NCI-H146 (cell line): ENCODE results near the gene CDC42SE2.
"Not testable (repeated sequence)": the region's sequence is repeated elsewhere in the genome, so short reads cannot be mapped to it uniquely, and the experiment has no call there.

ENCODE experiments used
- DNase-seq: peaks from one replicate; lab custom pipeline; 2025; lab: John Stamatoyannopoulos, UW

CDC42SE2 gene

DNA sequence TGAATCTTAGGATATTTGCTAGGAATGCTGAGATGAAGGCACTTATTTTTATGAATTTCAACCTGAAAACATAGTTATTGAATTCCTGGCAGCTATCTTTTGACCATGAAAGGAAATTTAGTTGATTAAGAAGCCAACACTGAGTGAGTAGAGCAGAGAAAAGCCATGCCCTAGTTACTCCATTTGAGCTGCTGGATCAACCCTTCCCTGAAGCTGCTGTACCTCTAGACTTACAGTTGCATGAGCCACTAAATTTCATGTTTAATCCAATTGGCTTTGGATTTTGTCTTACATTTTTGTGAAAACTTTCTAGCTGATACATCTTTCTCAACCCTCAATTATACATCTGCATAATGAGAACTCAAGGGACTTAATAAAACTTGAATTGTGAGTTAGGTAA lies 54.6 kb downstream of the CDC42SE2 start:
- DNase-seq: no peak

DNA sequence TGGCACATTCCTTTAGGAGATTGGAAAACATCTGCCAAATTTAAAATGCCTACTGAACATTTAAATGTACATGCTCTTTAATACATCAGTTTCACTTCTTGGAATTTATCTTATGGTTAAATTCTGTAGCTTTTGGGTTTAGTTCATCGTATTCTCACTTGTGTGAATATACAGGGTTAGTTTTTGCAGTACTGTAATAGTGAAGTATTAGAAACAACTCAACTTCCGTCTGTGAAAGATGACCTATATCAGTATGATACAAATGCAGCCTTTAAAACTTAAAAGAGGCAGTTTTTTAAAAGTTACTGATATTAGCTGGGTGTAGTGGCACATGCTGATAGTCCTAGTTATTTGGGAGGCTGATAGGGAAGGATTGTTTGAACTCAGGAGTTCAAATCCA lies 57.2 kb downstream of the CDC42SE2 start:
- DNase-seq: no peak

DNA sequence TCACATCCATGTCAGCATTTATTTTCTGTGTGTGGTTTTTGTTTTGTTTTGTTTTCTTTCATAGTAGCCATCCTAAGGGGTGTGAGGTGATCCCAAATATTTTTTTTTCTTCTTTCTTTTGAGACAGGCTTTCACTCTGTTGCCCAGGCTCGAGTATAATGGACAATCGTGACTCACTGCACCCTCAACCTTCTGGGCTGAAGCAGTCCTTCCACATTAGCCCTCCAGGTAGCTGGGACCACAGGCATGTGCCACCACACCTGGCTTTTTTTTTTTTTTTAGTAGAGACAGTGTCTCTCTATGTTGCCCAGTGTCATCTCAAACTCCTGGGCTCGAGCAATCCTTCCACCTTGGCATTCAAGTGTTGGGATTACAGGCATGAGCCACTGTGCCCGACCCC lies 59.1 kb downstream of the CDC42SE2 start:
- no peak for DNase-seq

DNA sequence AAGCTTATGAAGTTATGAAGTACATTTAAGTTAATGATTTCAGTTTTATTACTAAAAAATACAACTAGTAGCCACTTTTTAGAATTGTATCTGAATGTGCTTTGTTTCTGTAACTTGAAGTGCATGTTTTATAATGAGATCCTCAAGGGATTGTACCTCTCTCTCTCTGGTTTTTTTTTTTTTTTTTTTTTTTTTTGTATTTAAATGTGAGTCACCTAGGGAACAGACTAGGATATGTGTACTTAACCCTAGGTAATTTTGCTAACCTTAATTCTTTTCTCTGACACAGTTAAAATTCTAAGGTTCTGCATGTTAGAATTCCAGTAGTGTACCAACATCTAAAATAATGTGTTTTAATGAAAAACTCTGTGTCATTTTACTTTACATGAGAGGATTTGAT lies 59.5 kb downstream of the CDC42SE2 start:
- no peak for DNase-seq

DNA sequence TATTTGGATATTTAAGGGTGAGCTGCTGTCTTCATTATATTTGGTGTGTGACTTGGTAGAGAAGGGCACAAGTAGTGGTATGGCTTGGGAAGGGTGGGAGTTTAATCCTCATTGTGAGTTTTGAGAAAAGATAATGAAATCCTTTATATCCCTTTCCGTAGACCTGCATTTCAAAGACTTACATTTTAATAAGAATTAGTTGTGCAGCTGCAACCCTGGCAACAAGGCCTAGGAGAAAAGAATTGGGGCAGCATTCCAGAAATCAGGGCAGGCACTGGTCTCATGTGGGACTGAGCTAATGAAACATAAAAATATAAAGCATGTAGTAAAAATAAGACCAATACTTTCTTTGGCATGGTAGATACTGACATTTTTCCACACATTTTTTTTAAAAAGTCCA lies 60.5 kb downstream of the CDC42SE2 start:
- no peak for DNase-seq

DNA sequence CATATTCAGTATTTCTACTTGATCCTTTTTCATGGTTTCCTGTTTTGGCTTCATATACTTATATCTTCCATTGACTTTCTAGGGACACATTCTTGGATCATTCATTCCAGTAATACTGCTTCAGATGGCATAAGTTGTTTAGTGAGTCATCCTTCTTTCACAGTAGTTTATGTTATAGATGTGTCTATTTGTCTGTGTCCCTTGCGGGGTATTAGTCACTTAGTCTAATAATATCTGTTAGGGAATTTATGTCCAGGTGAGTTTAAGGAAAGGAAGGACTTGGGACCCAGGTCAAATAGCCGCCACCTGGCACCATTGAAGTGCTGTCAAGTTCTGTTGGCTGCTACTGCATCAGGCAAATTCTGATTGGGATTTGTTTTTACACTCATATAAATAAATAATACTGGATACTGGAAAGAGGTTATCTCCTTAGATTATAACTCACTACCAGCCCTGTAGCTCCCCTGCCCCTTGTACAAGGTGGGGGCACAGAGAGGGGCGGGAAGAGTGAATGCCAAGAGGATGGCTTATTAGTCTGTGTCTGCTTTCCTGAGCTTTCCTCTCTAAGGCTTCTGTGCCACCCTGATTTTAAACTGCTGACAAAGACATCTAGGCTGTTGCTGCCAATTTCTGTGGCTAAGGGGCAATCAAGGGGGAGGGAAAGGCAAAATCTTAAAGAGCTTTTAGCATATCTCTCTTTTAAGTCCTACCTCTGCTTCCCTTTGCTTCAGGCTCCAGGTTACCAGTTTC lies 64.9 kb downstream of the CDC42SE2 start:
- DNase-seq: no peak

DNA sequence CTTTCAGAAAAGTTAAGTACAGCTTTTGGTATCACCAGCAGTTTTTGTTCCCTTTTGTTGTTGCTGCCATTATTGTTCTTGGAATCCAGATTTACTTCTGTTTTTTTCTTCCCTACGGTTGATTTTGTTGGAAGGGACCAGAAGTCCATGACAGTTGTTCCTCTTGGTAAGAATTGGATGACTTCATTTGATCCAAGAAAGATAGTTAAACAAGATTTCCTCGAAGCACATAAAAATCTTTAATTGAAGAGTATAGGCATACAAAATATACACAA lies 65.4 kb downstream of the CDC42SE2 start:
- DNase-seq: no peak

DNA sequence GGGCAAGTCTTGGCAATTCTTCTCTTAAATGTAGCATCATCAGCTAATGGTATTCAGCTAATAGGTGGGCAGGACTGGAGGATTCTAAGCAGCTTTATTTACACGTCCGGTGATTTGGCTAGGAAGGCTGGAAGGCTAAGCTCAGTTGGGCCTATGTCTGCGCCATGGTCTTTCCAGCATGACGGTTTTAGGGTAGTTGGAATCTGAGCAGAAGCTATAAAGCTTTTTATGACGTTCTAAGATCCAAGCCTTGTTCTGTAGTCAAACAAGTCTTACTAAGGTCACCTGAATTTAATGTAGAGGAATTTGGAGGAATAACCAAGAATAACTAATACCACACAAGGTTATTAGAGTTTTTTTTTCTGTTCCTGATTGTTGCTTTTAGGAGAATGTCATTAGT lies 66.2 kb downstream of the CDC42SE2 start:
- no peak for DNase-seq

DNA sequence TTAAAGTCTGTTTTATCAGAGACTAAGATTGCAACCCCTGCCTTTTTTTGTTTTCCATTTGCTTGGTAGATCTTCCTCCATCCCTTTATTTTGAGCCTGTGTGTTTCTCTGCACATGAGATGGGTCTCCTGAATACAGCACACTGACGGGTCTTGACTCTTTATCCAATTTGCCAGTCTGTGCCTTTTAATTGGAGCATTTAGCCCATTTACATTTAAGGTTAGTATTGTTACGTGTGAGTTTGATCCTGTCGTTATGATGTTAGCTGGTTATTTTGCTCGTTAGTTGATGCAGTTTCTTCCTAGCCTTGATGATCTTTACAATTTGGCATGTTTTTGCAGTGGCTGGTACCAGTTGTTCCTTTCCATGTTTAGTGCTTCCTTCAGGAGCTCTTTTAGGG lies 71.9 kb downstream of the CDC42SE2 start:
- DNase-seq: not testable (repeated sequence)

DNA sequence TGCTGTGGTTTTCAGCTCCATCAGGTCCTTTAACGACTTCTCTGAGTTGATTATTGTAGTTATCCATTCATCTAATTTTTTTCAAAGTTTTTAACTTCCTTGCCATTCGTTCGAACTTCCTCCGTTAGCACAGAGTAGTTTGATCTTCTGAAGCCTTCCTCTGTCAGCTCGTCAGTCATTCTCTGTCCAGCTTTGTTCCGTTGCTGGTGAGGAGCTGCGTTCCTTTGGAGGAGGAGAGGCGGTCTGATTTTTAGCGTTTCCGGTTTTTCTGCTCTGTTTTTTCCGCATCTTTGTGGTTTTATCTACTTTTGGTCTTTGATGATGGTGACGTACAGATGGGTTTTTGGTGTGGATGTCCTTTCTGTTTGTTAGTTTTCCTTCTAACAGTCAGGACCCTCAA lies 72.9 kb downstream of the CDC42SE2 start:
- not testable (repeated sequence) for DNase-seq

DNA sequence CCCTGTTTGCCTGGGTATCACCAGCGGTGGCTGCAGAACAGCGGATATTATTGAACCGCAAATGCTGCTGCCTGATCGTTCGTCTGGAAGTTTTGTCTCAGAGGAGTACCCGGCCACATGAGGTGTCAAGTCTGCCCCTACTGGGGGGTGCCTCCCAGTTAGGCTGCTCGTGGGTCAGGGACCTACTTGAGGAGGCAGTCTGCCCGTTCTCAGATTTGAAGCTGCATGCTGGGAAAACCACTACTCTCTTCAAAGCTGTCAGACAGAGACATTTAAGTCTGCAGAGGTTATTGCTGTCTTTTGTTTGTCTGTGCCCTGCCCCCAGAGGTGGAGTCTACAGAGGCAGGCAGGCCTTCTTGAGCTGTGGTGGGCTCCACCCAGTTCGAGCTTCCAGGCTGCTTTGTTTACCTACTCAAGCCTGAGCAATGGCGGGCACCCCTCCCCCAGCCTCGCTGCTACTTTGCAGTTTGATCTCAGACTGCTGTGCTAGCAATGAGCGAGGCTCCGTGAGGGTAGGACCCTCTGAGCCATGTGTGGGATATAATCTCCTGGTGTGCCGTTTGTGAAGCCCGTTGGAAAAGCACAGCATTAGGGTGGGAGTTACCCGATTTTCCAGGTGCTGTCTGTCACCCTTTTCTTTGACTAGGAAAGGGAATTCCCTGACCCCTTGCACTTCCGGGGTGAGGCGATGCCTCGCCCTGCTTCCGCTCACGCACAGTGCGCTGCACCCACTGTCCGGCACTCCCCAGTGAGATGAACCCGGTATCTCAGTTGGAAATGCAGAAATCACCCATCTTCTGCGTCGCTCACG lies 73.6 kb downstream of the CDC42SE2 start:
- not testable (repeated sequence) for DNase-seq

DNA sequence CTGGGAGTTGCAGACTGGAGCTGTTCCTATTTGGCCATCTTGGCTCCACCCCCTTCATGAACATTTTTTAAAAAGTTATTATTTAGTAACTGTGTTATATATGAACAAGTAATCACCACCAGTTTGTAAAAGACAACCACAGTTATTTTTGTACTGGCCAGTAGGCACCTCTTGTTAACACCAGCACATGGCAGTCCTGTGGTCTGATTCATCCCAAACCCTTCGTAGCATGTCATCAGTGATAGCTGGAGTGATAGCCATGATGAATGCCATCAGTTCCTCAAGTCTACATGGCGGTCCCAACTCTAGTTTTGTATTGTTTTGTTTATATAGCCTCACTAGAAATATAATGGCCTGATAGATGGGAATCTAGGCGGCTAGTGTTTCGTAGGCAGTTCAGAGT lies 74.2 kb downstream of the CDC42SE2 start:
- DNase-seq: no peak

DNA sequence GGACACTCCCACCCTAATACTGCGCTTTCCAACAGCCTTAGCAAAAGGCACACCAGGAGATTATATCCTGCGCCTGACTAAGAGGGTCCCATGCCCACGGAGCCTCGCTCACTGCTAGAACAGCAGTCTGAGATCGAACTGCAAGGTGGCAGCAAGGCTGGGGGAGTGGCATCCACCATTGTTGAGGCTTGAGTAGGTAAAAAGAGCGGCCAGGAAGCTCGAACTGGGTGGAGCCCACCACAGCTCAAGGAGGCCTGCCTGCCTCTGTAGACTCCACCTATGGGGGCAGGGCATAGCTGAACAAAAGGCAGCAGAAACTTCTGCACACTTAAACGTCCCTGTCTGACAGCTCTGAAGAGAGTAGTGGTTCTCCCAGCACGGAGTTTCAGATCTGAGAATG lies 80.4 kb downstream of the CDC42SE2 start:
- not testable (repeated sequence) for DNase-seq

DNA sequence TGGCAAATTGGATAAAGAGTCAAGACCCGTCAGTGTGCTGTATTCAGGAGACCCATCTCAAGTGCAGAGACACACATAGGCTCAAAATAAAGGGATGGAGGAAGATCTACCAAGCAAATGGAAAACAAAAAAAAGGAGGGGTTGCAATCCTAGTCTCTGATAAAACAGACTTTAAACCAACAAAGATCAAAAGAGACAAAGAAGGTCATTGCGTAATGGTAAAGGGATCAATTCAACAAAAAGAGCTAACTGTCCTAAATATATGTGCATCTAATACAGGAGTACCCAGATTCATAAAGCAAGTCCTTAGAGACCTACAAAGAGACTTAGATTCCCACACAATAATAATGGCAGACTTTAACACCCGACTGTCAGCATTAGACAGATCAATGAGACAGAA lies 82.4 kb downstream of the CDC42SE2 start:
- not testable (repeated sequence) for DNase-seq

DNA sequence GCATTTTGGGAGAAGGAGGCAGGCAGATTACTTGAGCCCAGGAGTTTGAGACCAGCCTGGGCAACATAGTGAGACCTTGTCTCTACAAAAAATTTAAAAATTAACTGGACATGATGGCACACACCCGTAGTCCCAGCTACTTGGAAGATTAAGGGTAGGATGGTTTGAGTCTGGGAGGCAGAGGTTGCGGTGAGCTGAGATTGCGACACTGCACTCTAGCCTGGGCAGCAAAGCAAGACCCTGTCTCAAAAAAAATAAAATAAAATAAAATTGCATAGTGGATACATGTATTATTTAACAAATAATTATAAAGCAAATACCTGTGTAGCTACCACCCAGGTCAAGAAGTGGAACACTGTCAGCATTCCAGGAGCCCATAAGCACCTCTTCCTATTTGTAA lies 90.1 kb downstream of the CDC42SE2 start:
- DNase-seq: no peak

DNA sequence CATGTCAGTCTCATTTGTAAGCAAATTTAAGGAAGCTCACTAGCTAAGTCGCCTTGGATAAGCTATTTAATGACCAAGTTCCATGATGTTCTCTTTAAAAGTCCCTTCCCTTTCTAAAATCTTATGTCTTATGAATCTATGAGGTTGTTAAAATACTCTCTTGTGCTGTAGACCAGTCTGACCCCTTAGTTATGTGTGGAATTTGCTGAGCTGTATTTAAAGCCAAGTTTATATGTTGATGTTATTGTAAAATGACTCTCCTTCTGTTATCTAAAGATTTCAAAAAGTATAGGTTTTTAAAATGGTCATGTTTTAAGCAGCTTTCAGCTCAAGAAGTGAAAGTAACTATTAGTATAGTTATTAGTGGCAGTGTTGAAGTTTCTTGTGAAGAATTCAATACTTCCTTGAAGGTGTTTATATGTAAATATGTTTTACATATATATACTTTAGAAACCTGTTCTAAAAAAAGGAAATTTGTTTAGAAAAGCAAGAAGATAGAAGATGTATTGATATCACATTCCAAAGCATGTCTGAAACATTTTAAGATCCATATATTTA lies 92.2 kb downstream of the CDC42SE2 start:
- no peak for DNase-seq

DNA sequence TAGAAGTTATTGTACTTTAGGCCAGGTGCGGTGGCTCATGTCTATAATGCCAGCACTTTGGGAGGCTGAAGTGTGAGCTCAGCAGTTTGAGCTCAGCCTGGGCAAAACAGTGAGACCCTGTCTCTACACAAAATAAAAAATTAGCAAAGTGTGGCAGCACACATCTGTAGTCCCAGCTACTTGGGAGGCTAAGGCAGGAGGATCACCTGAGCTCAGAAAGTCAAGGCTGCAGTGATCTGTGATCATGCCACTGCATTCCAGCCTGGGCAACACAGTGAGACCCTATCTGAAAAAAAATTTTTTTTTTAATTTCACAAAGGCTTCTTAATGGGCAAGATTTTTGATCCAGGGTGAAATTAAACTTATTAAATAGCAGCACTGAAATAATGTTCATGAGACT lies 92.8 kb downstream of the CDC42SE2 start:
- no peak for DNase-seq

DNA sequence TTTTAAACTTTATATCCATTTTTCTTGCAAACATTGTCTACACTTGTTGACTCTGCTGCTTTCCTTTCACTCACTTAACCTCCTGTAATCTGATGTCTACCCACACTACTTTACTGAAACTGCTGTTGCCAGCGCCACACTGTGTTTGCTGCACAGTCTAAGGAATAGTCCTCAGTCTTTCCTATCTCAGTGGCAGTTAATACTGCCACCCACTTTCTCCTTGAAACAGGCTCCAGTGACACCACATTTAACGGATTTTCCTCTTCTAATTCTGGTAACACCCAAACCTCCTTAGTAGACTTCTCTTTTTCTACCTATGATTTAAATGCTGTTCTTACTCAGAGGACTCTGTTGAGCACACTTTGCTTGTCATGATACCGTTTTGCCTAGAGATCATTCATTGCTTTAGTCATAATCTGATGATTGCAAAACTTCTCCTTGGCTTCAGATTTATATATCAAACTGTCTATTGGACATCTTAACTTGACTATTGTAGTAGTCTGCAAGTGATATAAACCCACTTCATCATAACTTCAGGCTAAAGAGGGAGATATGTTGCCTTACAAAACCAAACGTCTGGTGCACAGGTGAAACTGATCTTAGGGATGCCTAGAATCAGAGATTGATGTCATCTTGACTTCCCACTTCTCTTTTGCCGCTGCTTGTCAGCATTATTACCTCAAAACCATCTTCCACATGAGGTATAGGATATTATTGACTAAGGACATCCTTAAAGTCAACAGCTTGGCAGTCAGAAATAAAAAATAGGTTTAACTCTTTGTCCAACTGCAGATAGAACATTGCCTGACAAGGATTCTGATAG lies 94.1 kb downstream of the CDC42SE2 start:
- no peak for DNase-seq

DNA sequence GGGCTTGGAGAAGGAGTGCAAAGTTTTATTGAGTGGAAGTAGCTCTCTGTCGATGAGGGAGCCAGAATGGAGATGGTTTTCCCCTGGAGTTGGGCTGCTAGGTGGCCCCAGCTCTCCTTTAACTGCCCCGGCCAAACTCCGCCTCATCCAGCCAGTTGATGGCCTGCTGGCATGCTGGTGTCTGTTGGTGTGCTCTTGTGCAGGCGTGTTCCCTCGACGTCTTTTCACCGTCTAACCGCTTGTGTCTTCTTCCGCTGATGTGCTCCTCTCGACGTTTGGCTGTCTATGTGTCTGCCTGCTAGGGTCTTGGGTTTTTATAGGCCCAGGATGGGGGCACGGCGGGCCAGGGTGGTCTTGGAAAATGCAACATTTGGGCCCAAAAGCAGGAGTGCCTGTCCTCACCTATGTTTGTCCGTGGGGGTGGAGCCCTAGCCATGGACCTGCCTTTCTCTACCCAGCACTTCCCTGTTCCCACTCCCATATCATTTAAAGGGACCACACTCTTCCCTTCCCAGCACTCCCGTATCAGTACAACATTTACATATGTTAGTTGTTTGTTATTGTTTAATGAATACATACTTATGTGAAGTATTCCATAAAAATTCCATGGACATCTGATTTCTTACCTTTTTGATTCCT lies 97.9 kb downstream of the CDC42SE2 start:
- no peak for DNase-seq

DNA sequence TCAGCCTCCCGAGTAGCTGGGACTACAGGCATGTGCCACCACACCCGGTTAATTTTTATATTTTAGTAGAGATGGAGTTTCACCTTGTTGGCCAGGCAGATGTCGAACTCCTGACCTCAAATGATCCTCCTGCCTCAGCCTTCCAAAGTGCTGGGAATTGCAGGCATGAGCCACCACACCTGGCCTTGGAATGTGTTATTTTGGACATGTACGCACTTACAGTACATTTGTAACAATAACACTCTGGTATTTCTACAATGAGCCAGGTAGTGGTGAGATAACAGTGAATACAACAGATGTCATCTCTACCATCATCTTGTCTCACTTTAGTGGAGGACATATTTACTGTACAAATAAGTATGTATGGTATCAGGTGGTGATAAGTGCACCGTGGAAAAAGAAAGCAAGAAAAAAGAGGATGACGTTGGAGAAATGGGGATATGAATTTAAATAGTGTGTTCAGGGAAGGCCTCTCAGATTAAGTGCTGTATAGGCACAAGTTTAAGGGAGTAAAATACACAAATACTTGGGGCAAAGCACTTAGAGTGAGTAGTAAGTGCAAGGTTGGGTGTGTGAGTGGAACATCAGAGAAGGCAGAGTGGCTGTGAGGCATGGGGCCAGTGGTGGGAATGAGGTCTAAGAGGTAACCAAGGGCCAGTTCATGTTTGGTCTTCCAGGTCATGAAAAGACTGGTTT lies 100.1 kb downstream of the CDC42SE2 start:
- DNase-seq: no peak

DNA sequence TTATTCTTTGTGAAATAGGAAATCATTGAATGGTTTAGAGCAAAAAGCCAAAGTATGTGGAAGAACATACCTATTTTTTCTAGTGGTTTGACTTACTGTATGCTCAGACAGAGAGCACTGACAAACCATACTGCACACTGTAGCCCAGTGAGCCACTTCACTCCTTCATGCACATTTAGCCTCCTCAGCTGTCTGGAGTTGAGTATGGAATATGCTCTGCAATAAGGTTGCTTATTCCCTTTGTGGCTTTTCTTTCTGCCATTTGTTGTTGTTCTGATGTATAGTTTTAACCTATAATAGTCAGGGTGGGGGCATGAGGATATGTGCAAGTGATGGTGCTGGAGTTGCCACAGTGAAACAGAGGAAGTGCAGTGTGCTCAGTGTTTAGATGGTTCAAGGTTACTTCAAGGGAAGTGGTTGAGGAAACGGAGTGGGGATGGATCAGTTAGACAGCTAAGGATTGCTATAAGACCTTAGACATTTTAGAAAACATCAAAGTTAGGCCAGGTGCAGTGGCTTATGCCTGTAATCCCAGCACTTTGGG lies 100.7 kb downstream of the CDC42SE2 start:
- no peak for DNase-seq
